Activated CD8-positive, alpha-beta memory T cell treated with anti-CD3 and anti-CD28 coated beads for 1 hour (primary cell): Measurements from ENCODE around the gene TMA7.
A peak's percentile ranks its signal among the peaks of the same experiment; 100 is the strongest.
"Not testable (repeated sequence)": the region's sequence is repeated elsewhere in the genome, so short reads cannot be mapped to it uniquely, and the experiment has no call there.

Experiments
- DNase-seq, 2 donors: peaks; one replicate each; pipeline ENCODE4 v3.0.0-alpha.2; 2020; ENCODE audit warnings: low read depth in 1 of 2; ENCODE audit errors: extremely low read depth in 1 of 2

Gene TMA7

DNA sequence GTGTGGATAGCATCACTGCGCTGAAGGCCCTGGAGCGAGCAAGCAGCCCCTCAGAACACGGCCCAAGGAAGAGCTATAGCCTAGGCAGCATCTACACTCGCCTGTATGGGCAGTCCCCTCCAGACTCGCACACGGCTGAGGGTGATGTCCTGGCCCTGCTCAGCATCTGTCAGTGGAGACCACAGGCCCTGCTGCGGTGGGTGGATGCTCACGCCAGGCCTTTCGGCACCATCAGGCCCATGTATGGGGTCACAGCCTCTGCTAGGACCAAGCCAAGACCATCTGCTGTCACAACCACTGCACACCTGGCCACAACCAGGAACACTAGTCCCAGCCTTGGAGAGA is 27.0 kb downstream of the TMA7 start:
- DNase-seq, result no peak

GRCh38 chr3:48467473-48468267 is 27.6 kb downstream of the TMA7 start:
- no peak for DNase-seq

DNA sequence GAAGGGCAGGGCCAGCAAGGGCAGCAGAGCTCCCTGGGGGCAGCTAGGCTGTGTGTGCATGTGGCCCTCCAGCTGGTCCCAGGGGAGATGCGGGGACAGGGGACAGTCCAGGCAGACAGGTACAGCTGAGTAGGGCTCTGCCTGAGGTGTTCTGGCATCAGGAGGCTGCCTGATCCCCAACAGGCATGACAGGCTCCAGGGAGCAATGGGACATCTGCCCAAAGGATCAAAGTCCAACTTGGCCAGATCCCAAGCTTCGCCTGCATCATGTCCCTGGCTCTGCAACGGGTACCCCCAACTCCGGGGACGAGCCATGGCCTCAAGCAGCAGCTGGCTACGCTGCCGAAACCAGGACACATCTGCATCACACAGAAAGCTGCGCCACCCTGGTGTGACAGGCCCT is 28.3 kb downstream of the TMA7 start:
- DNase-seq, result no peak

DNA sequence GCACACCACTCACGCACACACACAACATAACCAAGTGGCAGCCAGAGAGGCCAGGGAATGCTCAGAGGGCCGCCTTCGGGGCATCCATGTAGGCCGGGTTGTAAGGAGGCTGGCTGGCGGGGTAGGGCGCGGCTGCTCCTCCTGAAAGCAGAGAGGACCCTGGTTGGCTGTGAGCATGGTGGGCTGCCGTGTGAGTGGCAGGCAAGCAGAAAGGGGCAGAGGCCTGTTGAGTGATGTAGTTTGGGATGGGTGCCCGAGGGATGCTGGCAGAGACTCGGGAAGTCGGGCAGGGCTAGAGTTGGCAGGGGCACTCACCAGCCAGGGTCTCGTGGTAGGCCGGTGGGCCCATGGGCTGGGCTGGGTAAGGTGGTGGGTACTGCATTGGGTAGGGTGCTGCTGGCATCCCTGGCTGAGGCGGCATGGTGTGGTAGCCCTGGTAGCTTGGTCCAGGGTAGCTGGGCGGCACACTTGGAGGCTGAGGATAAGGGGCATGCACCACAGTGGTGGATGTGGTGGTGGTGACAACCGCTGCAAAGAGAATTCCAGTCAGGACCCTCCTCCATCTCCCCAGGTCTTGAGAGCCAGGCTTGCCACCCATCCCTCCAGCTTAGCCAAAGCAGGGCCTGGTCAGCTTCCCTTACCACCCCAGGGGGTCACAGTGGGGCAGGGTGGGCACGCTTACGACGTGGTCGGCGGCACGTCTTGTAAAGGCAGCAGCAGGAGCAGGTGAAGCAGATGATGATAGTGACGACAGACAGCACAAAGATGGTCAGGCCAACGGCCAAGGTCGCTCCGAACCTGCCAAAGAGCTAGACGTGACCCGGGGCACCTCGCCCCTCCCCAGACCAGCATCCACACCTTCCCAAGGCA is 29.2 kb downstream of the TMA7 start:
- no peak for DNase-seq

DNA sequence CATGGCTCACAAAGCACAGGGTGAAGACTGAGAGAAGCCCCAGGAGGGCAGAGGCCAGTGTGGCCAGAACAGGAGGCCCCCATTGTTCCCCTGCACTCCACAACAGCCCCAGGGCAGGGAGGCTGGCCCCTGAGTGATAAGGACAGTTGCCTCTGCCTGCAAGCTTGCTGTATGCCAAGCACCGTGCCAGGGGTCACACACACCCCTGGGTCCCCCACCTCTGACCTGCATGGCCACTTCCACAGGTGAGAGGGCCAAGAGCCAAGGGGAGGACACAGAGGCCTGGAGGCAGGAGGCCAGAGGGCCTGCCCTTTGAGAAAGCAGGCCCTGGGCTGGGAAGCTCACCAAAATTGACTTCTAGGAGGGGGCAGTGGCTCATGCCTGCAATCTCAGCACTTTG is 30.2 kb downstream of the TMA7 start:
- DNase-seq, result no peak

DNA sequence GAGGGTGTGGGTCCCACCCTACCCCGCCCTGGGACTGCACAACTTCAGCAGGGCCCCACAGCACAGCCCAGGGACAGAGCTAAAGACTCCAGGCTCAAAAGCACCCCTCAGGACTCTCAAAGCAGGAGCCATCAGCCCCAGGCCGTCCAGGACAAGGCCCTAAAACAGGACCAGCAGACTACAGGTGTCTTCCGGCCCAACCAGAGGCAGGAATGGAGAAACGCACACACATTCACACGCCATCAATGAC is 32.5 kb downstream of the TMA7 start:
- no peak for DNase-seq

- peak; percentile 83 to 89 for DNase-seq
These were observed 33.0 kb downstream of the TMA7 start for GRCh38 chr3:48472923-48473616.

DNA sequence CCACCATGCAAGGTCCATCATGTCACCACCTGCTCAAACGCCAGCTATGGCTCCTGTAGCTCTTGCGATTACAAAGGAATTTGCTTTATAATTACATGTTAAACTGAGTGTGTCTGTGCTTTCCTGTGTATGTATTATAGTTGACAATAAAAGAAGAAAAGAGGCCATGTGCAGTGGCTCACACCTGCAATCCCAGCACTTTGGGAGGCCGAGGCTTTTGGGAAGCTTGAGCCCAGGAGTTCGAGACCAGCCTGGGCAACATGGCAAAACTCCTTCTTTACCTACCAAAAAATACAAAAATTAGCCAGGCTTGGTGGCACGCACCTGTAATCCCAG is 33.5 kb downstream of the TMA7 start:
- no peak for DNase-seq

- DNase-seq, result not testable (repeated sequence)
These were observed 34.0 kb downstream of the TMA7 start for GRCh38 chr3:48474031-48474430.

DNA sequence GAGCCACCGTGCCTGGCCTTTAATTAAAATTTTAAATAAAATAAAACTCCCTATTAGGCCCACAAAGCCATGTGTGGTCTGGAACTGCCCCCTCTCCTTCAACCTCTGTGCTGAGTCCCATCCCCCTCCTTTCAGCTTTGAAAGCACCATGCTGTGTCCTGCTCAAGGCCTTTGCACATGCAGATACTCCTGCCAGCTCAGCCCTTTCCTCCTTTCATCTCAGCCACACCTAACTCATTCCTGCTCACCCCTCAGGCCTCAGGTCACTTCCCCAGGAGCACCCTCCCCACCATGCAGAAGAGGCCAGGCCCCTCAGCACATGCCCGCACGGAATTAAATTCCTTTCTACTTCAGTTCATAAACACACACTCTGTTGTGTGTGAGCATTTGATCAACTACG is 34.6 kb downstream of the TMA7 start:
- no peak for DNase-seq

- no peak for DNase-seq
These were observed 35.1 kb downstream of the TMA7 start for GRCh38 chr3:48475188-48475587.

- DNase-seq, result no peak
These were observed 36.5 kb downstream of the TMA7 start for GRCh38 chr3:48476426-48477053.

DNA sequence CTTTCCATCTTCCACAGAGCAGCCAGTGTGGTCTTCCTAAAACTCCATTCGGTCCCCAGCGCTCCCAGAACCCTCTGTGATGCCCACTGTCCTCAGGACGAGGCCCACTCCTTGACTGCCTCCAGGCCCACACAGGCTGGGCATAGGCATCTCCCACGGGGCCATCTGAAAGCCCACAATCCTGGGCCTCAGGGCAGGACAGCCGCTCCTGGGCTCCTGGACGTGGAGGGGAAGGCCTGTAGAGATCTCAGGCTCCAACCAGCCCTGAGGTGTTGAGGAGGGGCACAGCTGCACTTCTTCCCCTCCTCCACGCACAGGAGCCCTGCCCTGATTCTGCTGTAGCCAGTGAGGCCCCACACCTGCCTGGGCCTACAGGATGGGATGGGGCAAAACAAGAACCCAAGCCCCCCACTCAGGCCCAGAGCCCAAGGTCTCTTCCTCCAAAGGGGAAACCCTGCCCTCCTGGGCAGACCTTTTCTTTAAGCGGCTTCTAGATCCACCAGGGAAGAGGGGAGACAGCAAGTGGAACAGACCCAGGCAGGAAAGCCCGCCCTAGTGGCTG is 38.0 kb downstream of the TMA7 start:
- DNase-seq, result no peak

GRCh38 chr3:48478626-48479555 is 38.8 kb downstream of the TMA7 start:
- peak in 1 of 2 donors; percentile 32 for DNase-seq

DNA sequence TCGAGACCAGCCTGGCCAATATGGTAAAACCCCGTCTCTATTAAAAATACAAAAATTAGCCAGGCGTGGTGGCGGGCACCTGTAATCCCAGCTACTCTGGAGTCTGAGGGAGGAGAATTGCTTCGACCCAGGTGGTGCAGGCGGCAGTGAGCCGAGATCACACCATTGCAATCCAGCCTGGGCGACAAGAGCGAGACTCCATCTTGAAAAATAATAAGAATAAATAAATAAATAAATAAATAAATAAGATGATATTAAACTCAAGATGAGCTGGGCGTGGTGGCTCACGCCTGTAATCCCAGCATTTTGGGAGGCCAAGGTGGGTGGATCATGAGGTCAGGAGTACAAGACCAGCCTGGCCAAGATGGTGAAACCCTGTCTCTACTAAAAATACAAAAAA is 40.8 kb downstream of the TMA7 start:
- not testable (repeated sequence) for DNase-seq

GRCh38 chr3:48482822-48483221 is 42.8 kb downstream of the TMA7 start:
- not testable (repeated sequence) for DNase-seq

- no peak for DNase-seq
These were observed 46.9 kb downstream of the TMA7 start for GRCh38 chr3:48486952-48487351.

- no peak for DNase-seq
These were observed 52.6 kb downstream of the TMA7 start for GRCh38 chr3:48492461-48493202.

DNA sequence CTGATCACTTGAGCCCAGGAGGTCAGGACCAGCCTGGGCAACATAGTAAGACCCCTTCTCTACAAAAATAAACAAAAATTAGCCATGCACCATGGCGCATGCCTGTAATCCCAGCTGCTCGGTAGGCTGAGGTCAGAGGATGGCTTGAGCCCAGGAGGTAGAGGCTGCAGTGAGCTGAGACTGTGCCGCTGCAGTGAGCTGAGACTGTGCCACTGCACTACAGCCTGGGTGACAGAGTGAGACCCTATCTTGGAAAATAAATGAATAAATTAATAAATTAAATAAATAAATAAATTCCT is 53.1 kb downstream of the TMA7 start:
- no peak for DNase-seq
